Sigmoid colon (tissue), 4 donors: ENCODE measurements around the gene EMC8.

Experiments
- POLR2A ChIP-seq, 2 donors: fragments of 450-650 bp; IDR thresholded peaks; one replicate each; pipeline ENCODE4 v1.6.1; 2016; ENCODE audit warnings: antibody characterized with exemption in 2 of 2, mild to moderate bottlenecking in 2 of 2, moderate library complexity in 2 of 2
- POLR2AphosphoS5 ChIP-seq, 4 donors: sonication (generic); formaldehyde crosslinking; IDR thresholded peaks; one replicate each; pipeline ENCODE4 v1.6.1; 2017; ENCODE audit warnings: antibody characterized with exemption in 4 of 4

DNA sequence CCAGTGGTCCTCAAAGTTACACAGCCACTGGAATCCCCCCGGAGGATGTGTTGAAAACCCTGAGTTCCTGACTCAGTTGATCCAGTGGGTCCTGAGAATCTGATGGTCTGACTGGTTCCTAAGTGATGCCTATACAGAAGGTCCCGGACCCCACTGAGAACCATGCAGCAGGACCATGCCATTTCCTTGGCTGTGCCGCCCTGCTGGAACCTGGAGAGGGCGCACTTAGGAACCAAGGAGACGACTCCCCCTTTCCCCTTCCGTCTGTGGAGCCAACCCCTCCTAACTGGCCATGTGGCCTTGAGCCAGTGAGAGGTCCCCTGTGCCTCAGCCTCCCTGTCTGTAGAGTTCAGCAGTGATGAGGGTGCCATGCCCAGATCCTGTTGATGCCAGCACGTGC, 70.5 kb downstream of the EMC8 start:
- TF ChIP-seq POLR2A (IDR thresholded peaks at IDR 0.05) (no peak), POLR2AphosphoS5 (IDR thresholded peaks at IDR 0.05) (no peak)
